ENCODE data around the gene C12orf57.
A peak's percentile ranks its signal among the peaks of the same experiment; 100 is the strongest.

C12orf57 gene

GRCh38 chr12:6919588-6919987 lies 24.2 kb upstream of the C12orf57 start:
- FAIRE-seq = no peak

DNA sequence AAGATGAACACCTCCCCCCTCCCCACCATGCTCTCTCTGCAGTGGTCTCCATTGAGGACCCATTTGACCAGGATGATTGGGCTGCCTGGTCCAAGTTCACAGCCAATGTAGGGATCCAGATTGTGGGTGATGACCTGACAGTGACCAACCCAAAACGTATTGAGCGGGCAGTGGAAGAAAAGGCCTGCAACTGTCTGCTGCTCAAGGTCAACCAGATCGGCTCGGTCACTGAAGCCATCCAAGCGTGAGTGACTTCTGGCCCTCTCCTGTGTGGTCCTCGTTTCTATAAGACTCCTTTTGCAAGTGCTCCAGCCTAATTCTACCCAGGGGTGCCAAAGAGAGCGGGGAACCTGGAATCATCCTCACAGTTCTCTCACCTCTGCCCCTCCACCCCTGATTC lies 22.3 kb upstream of the C12orf57 start:
- FAIRE-seq = no peak

DNA sequence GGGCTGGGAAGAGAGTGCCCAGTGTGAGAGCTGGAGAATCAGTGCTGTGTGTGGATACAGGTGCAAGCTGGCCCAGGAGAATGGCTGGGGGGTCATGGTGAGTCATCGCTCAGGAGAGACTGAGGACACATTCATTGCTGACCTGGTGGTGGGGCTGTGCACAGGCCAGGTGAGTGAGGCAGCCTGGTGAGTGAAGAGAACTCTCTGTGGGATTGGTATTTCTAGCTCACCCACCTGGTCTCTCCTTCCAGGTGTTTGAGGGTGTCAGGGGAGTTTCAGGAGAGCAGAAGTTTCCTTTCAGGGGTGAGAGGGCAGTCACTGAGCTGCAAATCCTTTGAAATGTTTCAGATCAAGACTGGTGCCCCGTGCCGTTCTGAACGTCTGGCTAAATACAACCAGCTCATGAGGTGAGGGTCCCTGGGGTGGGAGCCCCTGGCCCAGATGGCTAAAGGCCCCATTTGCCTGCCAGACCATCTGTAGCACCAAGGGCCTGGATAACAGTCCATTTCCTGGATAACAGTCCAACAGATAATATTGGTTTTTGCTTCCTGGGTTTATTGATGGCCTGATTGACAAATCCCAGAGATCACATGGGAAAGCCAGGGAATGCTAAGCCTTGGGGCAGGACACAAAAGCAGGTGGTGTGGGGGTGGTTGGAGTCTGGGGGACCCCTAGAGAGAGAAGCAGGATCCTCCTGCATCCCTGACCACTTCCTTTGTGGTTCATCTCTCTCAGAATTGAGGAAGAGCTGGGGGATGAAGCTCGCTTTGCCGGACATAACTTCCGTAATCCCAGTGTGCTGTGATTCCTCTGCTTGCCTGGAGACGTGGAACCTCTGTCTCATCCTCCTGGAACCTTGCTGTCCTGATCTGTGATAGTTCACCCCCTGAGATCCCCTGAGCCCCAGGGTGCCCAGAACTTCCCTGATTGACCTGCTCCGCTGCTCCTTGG lies 21.6 kb upstream of the C12orf57 start:
- no peak for FAIRE-seq

GRCh38 chr12:6923003-6923732 lies 20.7 kb upstream of the C12orf57 start:
- FAIRE-seq = no peak

- no peak for FAIRE-seq
Measured at GRCh38 chr12:6923851-6924250, 20.0 kb upstream of the C12orf57 start.

- no peak for FAIRE-seq
Measured at GRCh38 chr12:6925239-6925539, 18.6 kb upstream of the C12orf57 start.

GRCh38 chr12:6925540-6926279 lies 18.1 kb upstream of the C12orf57 start:
- FAIRE-seq = no peak

- no peak for FAIRE-seq
Measured at GRCh38 chr12:6927379-6928021, 16.3 kb upstream of the C12orf57 start, which contains the start of gene ATN1. Gene ATN1 (plus strand): TSS chr12:6927959. CDS start chr12:6934002, 6,043 bp downstream.

GRCh38 chr12:6928022-6928702 lies 15.7 kb upstream of the C12orf57 start:
- FAIRE-seq = no peak

- FAIRE-seq = no peak
Measured at GRCh38 chr12:6928703-6929407, 15.0 kb upstream of the C12orf57 start.

- FAIRE-seq = no peak
Measured at GRCh38 chr12:6929466-6930452, 14.1 kb upstream of the C12orf57 start.

DNA sequence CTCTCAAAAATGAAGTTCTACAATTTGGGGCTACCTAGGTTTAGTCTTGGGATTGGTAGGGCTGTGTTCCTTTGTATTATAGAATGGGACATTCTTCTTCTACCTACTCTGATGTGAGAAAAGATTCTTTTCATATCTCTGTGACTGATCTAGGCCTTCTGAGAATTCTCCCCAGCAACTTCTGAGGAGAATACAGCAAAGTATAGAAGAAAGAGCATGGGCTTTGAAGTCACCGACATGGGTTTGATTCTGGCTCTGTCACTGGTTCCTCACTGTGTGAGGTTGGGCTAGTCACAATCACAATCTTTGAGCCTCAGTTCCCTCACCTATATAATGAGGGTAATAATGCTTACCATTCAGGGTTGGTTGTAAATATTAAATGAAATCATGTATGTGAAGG lies 11.1 kb upstream of the C12orf57 start:
- FAIRE-seq = no peak

DNA sequence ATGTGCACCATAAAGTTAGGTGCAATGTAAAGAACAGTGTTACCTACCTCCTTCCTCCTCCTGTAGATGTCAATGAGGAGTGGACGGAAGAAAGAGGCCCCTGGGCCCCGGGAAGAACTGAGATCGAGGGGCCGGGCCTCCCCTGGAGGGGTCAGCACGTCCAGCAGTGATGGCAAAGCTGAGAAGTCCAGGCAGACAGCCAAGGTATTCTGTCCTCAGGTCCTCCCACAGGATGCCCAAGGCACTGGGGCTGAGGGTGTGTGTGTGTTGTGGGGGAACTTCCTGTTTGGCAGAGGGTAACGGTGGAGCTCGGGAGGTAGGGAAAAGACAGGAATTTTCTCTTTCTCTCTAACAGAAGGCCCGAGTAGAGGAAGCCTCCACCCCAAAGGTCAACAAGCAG lies 9.7 kb upstream of the C12orf57 start:
- no peak for FAIRE-seq

- FAIRE-seq = no peak
Measured at GRCh38 chr12:6935371-6936193, 8.2 kb upstream of the C12orf57 start.

DNA sequence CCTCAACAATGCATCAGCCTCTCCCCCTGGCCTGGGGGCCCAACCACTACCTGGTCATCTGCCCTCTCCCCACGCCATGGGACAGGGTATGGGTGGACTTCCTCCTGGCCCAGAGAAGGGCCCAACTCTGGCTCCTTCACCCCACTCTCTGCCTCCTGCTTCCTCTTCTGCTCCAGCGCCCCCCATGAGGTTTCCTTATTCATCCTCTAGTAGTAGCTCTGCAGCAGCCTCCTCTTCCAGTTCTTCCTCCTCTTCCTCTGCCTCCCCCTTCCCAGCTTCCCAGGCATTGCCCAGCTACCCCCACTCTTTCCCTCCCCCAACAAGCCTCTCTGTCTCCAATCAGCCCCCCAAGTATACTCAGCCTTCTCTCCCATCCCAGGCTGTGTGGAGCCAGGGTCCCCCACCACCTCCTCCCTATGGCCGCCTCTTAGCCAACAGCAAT lies 7.6 kb upstream of the C12orf57 start:
- FAIRE-seq = no peak

GRCh38 chr12:6936636-6937480 lies 7.0 kb upstream of the C12orf57 start:
- FAIRE-seq = no peak

DNA sequence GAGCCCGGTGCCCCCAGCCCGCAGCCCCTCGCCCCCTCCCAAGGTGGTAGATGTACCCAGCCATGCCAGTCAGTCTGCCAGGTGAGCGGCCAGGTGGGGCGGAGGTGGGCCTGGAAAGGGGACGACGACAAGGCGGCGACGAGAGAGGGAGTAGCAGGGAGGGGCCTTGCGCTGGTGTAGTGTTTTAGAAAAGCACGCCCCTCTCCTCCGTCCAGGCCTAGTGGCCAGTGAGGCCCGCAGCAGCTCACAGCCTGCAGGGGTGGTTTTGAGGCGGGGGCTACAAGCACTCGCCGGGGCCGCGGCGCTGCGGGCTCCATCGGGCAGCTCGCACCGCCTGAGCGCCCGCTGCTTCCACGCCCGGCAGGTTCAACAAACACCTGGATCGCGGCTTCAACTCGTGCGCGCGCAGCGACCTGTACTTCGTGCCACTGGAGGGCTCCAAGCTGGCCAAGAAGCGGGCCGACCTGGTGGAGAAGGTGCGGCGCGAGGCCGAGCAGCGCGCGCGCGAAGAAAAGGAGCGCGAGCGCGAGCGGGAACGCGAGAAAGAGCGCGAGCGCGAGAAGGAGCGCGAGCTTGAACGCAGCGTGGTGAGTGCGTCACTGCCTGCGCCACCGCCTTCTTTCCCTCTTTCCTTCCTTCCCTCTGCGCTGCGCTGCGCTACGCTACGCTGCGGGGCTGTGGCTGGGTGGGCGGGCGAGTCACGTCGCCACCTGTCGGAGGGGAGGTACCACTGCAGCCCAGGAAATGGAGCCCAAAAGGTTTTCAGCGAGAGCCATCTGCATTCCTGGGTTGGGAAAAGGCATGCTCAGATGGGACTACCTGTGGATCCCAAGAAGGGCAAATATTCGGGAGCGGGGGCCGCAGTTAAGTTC lies 6.1 kb upstream of the C12orf57 start:
- peak; percentile 65 for FAIRE-seq
